T47D (cell line): Measurements from ENCODE around the gene ALDH16A1.
"Not testable (repeated sequence)": the region's sequence is repeated elsewhere in the genome, so short reads cannot be mapped to it uniquely, and the experiment has no call there.

ENCODE experiments used
- DNase-seq, 2 experiments: peaks; one replicate each; pipeline versions ENCODE4 v3.0.0 to v3.0.0-alpha.2; 2011 to 2012; ENCODE audit warnings: low read depth in 1 of 2, low spot score in 1 of 2
- JUND ChIP-seq: IDR thresholded peaks from 2 replicates; pipeline ENCODE4 v1.6.1; 2012; ENCODE audit warnings: low read depth
- in situ Hi-C: cut with HindIII; loops from 2 replicates; pipeline ENCODE4 v1.10.0; 2016; ENCODE audit warnings: low sequenced_read_pairs, low pct_unique_long_range_greater_than_20kb

Gene ALDH16A1

DNA sequence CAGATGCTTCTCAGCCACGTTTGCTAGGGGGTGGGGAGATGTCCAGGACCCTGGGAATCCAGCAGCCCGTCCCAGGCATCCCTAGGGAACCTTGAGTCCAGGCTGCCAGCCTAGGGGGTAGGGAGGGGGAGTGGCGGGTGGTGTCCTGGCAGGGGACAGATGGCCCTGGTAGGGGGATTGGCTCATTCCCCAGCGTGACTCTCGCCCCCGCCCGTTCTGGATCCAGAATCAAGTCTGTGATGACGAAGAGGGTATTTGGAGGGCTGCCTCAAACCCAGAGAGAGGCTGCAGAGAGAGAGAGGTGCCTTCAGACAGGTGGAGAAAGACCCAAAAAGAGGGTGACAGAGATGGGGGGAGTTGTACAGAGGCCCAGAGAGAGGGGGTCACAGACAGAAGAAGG is 15.8 kb upstream of the ALDH16A1 start:
- no peak for DNase-seq
- in situ Hi-C loops, result no loop called here

DNA sequence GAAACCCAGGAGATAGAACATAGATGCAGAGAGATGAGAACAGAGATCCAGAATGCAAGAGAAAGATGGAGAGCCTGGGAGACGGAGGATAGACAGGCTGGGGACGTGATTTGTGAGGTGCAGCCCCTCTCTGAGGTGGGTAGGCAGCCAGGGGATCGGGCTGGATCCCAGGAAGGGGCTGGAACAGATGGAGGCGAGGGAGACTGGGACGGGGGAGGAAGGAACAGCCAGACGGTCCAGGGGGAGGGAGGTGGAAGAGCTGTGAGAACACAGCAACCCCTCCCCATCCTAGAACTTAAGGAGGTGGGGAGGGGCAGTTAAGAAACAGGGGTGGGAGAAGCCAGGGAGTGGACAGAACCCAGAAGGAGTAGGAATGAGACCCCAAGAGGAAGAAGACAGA is 14.8 kb upstream of the ALDH16A1 start:
- TF ChIP-seq JUND, result no peak
- in situ Hi-C loops, result no loop called here
- DNase-seq, result no peak

More for the DNA sequence above, 15.8 kb upstream of the ALDH16A1 start:
- TF ChIP-seq JUND, result no peak

DNA sequence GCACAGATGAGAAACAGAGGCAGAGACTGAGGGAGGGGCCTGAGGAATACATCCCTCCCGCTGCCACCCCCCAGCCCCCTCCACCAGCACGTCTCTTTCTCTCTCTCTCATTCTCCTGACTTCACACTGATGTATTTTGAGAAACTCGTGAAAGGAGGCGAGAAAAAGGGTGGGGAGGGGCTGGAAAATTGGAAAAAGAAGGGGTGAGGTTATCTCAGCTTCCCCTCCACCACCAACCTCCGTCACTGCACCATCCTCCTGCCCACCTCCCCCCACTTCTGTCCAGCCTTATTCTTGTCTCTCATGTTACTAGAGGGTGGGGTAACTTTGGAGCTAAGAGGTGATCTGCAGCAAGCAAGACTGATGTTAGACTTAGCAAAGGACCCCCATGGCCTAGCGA is 13.2 kb upstream of the ALDH16A1 start:
- TF ChIP-seq JUND, result no peak
- no peak for DNase-seq
- in situ Hi-C loops, result no loop called here

DNA sequence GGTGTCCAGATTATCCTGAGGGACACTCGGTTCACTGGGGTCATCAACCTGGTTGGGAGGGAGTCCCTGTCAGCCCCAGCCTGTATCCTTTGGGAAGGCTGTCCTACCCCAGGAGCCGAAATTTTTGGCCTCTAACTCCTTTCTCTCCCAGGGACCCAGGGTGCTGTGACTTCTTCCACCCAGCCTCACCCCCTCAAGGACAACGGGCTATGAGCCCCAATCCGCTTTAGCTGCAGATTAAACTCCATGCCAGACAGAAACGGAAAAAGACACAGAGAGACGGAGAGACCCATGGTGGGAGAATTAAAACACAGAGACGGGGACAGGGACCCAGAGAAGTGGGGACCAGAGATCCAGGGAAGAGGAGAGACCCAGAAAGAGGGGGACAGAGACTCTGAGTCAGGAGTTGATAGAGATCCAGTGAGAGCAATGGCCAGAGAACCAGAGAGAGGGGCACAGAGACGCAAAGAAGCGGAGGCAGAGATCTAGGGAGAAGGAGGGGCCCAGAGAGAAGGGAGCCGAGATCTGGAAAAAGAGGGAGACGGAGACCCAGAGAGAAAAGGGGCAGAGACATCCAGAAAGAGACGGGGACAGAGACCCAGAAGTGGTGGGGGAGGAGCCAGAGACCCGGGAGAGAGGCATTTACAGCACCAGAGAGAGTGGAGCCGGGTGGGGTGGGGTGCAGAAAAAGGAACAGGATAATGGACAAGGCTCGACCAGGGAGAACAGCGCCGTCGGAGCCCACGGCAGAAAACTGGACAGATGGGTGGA is 12.4 kb upstream of the ALDH16A1 start:
- in situ Hi-C loops, result no loop called here
- DNase-seq, result no peak
- TF ChIP-seq JUND, result no peak

DNA sequence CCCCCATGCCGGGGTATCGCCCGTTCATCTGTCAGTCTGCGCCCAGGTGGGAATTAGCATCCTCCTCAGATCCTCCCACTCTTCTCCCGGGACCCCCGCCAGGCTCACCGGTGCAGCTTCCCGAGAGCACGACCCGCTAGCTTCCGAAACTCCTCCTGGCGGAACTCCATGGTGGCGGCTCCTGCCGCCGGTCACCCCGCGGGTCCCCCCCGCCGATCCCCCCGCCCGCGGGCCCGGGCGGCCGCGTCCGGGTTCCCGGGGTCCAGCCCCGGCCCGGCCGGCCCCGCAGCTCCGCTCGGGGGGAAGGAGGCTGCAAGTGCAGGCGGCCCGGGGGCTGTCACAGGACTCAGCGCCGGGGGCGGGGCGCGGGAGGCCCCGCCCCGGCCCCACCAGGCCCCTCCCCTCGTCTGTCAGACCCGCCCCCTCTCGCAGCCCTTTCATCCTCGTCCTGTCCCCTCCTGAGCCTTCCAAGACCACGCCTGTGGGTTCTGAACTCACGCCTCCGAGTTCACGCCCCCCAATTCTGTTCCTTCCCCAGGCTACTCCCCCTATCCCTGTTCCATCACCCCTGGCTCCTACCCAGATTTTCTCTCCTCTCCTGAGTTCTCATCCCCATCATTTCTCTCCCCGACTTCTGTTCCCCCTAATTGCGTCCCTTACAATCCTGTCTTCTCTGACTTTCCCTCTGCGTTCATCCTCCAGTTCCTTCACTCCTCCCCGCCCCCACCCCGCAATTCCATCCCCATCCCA is 11.6 kb upstream of the ALDH16A1 start, which contains the start of gene SLC17A7:
Gene SLC17A7 (minus strand): TSS at position 318 of the 750 bp plus-strand sequence. CDS start 148 bp downstream, at position 170.
- in situ Hi-C loops, result no loop called here
- DNase-seq, result peak in 1 of 2 experiments; percentile 15
- TF ChIP-seq JUND, result no peak

DNA sequence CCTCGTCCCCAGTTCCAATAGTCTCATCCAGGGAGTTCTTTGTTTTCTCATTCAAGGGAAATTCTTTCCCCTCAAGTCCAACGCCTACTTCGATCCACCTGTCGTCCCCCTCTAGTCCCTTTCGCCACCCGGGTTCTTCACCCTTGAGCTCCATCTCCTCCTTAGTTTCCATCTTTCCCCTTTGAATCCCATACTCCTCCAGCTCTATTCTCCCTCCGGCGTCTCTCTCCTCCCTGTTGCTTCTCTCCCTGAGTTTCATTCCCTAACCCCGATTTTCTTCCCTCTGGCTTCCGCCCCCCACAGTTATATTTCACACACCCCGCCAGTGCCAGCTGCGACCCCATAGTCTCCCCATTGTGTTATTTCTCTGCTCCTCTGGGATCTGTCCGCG is 11.1 kb upstream of the ALDH16A1 start:
- DNase-seq, result no peak
- TF ChIP-seq JUND, result no peak
- in situ Hi-C loops, result no loop called here

DNA sequence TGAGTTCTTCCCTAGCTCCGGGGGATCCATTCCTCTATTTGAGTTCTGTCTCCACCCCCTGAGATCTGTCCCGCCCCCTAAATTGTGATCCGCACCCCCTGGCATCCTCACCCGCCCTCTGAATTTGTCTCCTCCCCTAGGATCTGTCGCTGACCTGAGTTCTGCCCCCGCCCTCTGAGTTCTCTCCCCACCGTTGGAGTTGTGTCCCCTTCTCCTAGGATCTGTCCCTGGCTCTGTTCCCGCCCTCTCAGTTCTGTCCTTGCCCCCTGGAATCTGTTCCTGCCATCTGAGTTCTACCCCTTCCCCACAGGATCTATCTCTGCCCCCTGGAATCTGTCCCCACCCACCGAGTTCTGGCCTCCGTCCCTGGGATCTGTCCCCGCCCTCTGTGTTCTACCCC is 10.7 kb upstream of the ALDH16A1 start:
- no peak for TF ChIP-seq JUND
- DNase-seq, result peak in 1 of 2 experiments; percentile 39
- in situ Hi-C loops, result no loop called here

DNA sequence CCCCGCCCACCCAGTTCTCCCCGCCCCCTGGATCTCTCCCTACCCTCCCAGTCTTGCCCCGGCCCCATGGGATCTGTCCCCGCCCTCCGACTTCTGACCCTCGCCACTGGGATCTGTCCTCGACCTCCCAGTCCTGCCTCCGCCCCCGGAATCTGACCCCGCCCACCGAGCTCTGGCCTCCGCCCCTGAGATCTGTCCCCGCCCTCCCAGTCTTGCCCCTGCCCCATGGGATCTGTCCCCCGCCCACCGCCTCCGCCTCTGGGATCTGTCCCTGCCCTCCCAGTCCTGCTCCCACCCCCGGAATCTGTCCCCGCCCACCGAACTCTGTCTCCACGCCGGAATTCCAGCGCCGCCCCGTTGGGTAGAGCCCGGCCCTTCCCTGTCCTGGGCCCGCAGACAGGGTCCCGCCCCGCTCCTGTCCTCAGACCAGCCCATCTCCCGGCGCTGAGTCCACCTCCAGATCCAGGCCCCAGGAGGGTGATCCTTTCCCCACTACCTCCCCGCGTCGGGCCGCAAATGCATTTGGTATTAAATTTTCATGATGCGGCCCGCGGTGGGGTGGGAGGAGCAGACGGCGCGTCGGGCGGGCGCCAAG is 10.2 kb upstream of the ALDH16A1 start:
- DNase-seq, result peak; percentile 78 to 93
- no peak for TF ChIP-seq JUND

DNA sequence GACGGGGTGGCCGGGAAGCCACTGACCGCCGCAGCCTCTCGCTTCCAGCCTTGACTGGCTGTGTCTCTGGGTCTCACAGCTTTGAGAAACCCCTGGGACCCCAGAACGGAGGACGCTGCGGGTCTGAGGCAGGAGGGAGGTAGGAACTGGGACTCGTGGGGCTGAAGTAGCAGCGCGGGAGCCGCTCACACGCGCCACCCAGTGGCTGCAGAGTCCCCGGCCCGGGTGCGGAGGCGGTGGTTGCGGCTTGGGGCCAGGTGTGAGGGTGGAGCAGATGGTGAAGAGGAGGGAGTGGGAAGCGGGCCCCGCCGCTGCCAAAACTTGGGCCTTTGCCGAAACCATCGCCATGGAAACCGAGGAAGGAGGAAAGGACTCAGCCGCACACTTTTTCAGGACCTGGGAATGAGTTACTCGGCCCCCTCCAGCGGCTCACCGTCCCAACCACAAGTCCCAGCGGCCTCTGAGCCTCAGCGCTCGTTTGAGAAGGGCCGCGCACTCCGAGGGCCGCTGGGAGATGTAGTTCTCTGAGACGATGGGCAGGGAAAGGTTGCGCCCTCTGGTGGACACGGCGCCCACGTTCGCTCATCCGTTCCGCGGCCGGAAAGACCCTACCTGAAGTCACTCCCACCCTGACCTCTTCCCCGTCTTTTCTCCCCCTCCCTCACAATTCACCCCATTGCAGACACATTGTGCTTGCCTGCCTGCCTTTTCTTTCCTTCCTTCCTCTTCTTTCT is 9.5 kb upstream of the ALDH16A1 start:
- in situ Hi-C loops, result no loop called here
- peak; percentile 81 to 93 for DNase-seq
- TF ChIP-seq JUND, result no peak

More for the DNA sequence above, 10.2 kb upstream of the ALDH16A1 start:
- in situ Hi-C loops, result no loop called here

DNA sequence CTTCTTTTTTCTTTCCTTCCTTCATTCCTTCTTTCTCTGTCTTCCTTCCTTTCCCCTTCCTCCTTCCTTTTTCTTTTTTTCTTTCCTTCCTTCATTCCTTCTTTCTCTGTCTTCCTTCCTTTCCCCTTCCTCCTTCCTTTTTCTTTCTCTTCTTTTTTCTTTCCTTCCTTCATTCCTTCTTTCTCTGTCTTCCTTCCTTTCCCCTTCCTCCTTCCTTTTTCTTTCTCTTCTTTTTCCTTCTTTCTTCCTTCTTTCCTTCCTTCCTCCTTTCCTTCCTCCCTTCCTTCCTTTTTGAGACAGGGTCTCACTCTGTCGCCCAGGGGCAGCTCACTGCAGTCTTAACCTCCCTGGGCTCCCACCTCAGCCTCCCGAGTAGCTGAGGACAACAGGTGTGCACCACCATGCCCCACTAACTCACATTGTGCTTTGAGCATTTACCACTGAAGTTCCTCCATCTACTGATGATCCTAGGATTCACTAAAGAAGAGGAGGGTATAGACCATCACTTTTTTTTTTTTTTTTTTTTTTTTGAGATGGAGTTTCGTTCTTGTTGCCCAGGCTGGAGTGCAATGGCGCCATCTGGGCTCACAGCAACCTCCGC is 8.8 kb upstream of the ALDH16A1 start:
- DNase-seq, in situ Hi-C loops: not testable (repeated sequence)

DNA sequence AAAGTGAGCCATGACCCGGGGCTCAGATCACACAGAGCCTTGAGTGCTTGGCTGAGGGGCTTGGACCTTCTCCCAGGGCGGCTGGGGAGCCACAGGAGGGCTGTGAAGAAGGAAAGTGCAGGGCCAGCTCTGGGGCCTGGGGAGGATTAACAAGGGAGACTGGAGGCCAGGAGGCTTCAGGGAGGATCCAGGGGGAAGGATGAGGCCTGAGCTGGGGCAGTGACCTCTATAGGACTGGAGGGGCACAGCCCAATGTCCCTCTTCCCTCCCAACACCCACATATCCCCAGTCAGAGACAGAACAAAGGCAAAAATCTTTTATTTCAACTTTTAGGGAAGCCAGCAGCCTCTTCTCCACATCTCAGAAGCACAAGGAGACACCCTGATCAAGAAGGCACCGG is 7.0 kb upstream of the ALDH16A1 start:
- in situ Hi-C loops, result no loop called here
- TF ChIP-seq JUND, result no peak
- DNase-seq, result no peak
